Spleen (tissue), 7 donors: Measurements from ENCODE around the gene MOSPD2.

Source experiments
- CTCF ChIP-seq, 11 experiments: fragments of 200-600 bp in 7 of 11; fragments of 450-650 bp in 4 of 11; sonication (generic) in 4 of 11; IDR thresholded peaks in 8 of 11; conservative IDR thresholded peaks in 3 of 11; 1 replicate in 7 of 11; 2 replicates in 4 of 11; pipeline versions ENCODE4 v1.4.0 to v1.8.0; 2016 to 2021; ENCODE audit warnings: antibody characterized with exemption in 11 of 11, inconsistent platforms in 4 of 11, mild to moderate bottlenecking in 1 of 11
- POLR2A ChIP-seq, 3 donors: fragments of 450-650 bp; IDR thresholded peaks; one replicate each; pipeline ENCODE4 v1.5.1; 2017; ENCODE audit warnings: antibody characterized with exemption in 3 of 3, mild to moderate bottlenecking in 1 of 3
- POLR2AphosphoS5 ChIP-seq, 3 donors: sonication (generic); formaldehyde crosslinking; IDR thresholded peaks; one replicate each; pipeline ENCODE4 v1.5.1; 2017; ENCODE audit warnings: antibody characterized with exemption in 3 of 3
- donor health status: DM: no; HTN: no; CAD: no; lungs with moderate emphysema.
- donor health status: DM: no; HTN: no; CAD: no.
- donor health status: DM: no; HTN: no; CAD: no.

GRCh38 chrX:14883826-14884225 lies 10.6 kb downstream of the MOSPD2 start:
- no peak for TF ChIP-seq POLR2AphosphoS5 (IDR thresholded peaks at IDR 0.05)
- no peak for TF ChIP-seq CTCF (IDR thresholded peaks at IDR 0.05 in 8 of 11, conservative IDR thresholded peaks at IDR 0.05 in 3 of 11)
- no peak for TF ChIP-seq POLR2A (IDR thresholded peaks at IDR 0.05)
